Tongue (tissue), 2 donors: ENCODE data around the gene NFIB. TPM values are rescaled to one million over a fixed set of nuclear protein-coding genes. Genes with fewer than 3 reads are reported as not detected.

Experiments used
- DNase-seq: peaks from one replicate; pipeline ENCODE4 v3.0.0-alpha.2; 2015
- total RNA-seq: library from RNA; depleted of rRNA; stranded (reverse); fragments of >200 nt; gene quantifications from one replicate; pipeline ENCODE4 v1.2.3, GENCODE V29; 2014

Gene NFIB
- total RNA-seq, 1 donor from 2014 or later: 161 TPM

GRCh38 chr9:14212697-14213420, 101.1 kb downstream of the NFIB start:
- DNase-seq: no peak

- no peak for DNase-seq
These were observed 101.9 kb downstream of the NFIB start for GRCh38 chr9:14212077-14212476.

- no peak for DNase-seq
These were observed 102.4 kb downstream of the NFIB start for GRCh38 chr9:14211564-14211963.

- no peak for DNase-seq
These were observed 103.5 kb downstream of the NFIB start for GRCh38 chr9:14210428-14210827.

- DNase-seq: peak; percentile 58
These were observed 104.3 kb downstream of the NFIB start for GRCh38 chr9:14209399-14210345.

- DNase-seq: no peak
These were observed 106.5 kb downstream of the NFIB start for GRCh38 chr9:14207352-14207995.

GRCh38 chr9:14205463-14205862, 108.5 kb downstream of the NFIB start:
- peak; percentile 70 for DNase-seq

- DNase-seq: peak; percentile 89
These were observed 110.4 kb downstream of the NFIB start for GRCh38 chr9:14203356-14204056.

- DNase-seq: peak; percentile 83
These were observed 115.0 kb downstream of the NFIB start for GRCh38 chr9:14198841-14199455.

- DNase-seq: no peak
These were observed 115.7 kb downstream of the NFIB start for GRCh38 chr9:14198047-14198840.

GRCh38 chr9:14197325-14197858, 116.5 kb downstream of the NFIB start:
- no peak for DNase-seq

GRCh38 chr9:14193328-14193990, 120.5 kb downstream of the NFIB start:
- DNase-seq: peak; percentile 48

- DNase-seq: no peak
These were observed 121.4 kb downstream of the NFIB start for GRCh38 chr9:14192556-14192955.

- no peak for DNase-seq
These were observed 122.4 kb downstream of the NFIB start for GRCh38 chr9:14191512-14191911.

GRCh38 chr9:14190240-14190639, 123.7 kb downstream of the NFIB start:
- no peak for DNase-seq

GRCh38 chr9:14189578-14189977, 124.4 kb downstream of the NFIB start:
- DNase-seq: no peak

- no peak for DNase-seq
These were observed 124.8 kb downstream of the NFIB start for GRCh38 chr9:14189146-14189545.

GRCh38 chr9:14188538-14188937, 125.4 kb downstream of the NFIB start:
- DNase-seq: no peak

- DNase-seq: no peak
These were observed 125.9 kb downstream of the NFIB start for GRCh38 chr9:14188011-14188410.

- DNase-seq: no peak
These were observed 127.8 kb downstream of the NFIB start for GRCh38 chr9:14186096-14186495.
